WTC11 (cell line): Measurements from ENCODE around the gene PTCD3. TPM values are rescaled to one million over a fixed set of nuclear protein-coding genes. Genes with fewer than 3 reads are reported as not detected.

ENCODE experiments used
- ATAC-seq: fragments of 200-7000 bp; cut with Tn5 transposase; 2 replicates; pipeline ENCODE4 v1.10.0; 2021; ENCODE audit warnings: mild to moderate bottlenecking, moderate library complexity
- CTCF ChIA-PET: fragments of 300-600 bp; sonication (Branson Sonifier 250); formaldehyde crosslinking; loops from one replicate; lab custom pipeline; 2021; ENCODE audit warnings: antibody characterized with exemption; lab: Charles Lee
- POLR2A ChIA-PET: fragments of 350-600 bp; sonication (Branson Sonifier 250); formaldehyde crosslinking; loops from one replicate; lab custom pipeline; 2021; ENCODE audit warnings: antibody characterized with exemption; lab: Charles Lee
- DNase-seq: peaks from one replicate; pipeline ENCODE4 v3.0.0; 2021; ENCODE audit warnings: low spot score
- H3K27ac Mint-ChIP-seq: 2 replicates; pipeline ENCODE4 v1.8.0; 2021; ENCODE audit warnings: mixed read lengths
- H3K27me3 Mint-ChIP-seq: 2 replicates; pipeline ENCODE4 v1.8.0; 2021; ENCODE audit warnings: low read depth, mild to moderate bottlenecking, moderate library complexity, mixed read lengths
- H3K36me3 Mint-ChIP-seq: 2 replicates; pipeline ENCODE4 v1.8.0; 2021; ENCODE audit warnings: mixed read lengths
- H3K4me1 Mint-ChIP-seq: 2 replicates; pipeline ENCODE4 v1.8.0; 2022; ENCODE audit warnings: mixed read lengths
- H3K4me3 Mint-ChIP-seq: 2 replicates; pipeline ENCODE4 v1.8.0; 2021; ENCODE audit warnings: mild to moderate bottlenecking, moderate library complexity, mixed read lengths
- H3K9me3 Mint-ChIP-seq: 2 replicates; pipeline ENCODE4 v1.8.0; 2021; ENCODE audit warnings: mixed read lengths
- ATF1 ChIP-seq: sonication (generic); formaldehyde crosslinking; IDR thresholded peaks from 2 replicates; pipeline ENCODE4 v1.8.1; 2023; ENCODE audit warnings: mild to moderate bottlenecking, moderate library complexity, missing genetic modification reagents
- ATF2 ChIP-seq: sonication (generic); formaldehyde crosslinking; IDR thresholded peaks from 2 replicates; pipeline ENCODE4 v1.8.1; 2022; ENCODE audit warnings: low read depth, missing genetic modification reagents, borderline replicate concordance
- CDX4 ChIP-seq: fragments of 250-450 bp; sonication (Bioruptor Pico); IDR thresholded peaks from 2 replicates; pipeline ENCODE4 v1.9.0; 2021; ENCODE audit warnings: moderate library complexity, mild to moderate bottlenecking, inconsistent platforms, borderline replicate concordance
- EMX1 ChIP-seq: fragments of 250-450 bp; sonication (Bioruptor Pico); IDR thresholded peaks from 2 replicates; pipeline ENCODE4 v1.8.0; 2021; ENCODE audit warnings: mild to moderate bottlenecking
- FOXP1 ChIP-seq: sonication (generic); formaldehyde crosslinking; IDR thresholded peaks from 2 replicates; pipeline ENCODE4 v1.8.0; 2022; ENCODE audit warnings: missing genetic modification reagents, mild to moderate bottlenecking, moderate library complexity, borderline replicate concordance
- GRHL2 ChIP-seq: fragments of 250-450 bp; sonication (Bioruptor Pico); IDR thresholded peaks from 2 replicates; pipeline ENCODE4 v1.8.0; 2022; ENCODE audit warnings: mild to moderate bottlenecking, moderate library complexity; ENCODE audit not compliant: insufficient replicate concordance, severe bottlenecking
- HMGXB4 ChIP-seq: sonication (generic); formaldehyde crosslinking; IDR thresholded peaks from 2 replicates; pipeline ENCODE4 v1.8.1; 2023; ENCODE audit warnings: mild to moderate bottlenecking, moderate library complexity, missing genetic modification reagents
- IRF2 ChIP-seq: sonication (generic); formaldehyde crosslinking; IDR thresholded peaks from 2 replicates; pipeline ENCODE4 v1.8.0; 2022; ENCODE audit warnings: low read depth, missing genetic modification reagents, borderline replicate concordance
- KAT7 ChIP-seq: sonication (generic); formaldehyde crosslinking; IDR thresholded peaks from 2 replicates; pipeline ENCODE4 v1.8.1; 2023; ENCODE audit warnings: missing genetic modification reagents, mild to moderate bottlenecking, borderline replicate concordance
- NFATC4 ChIP-seq: fragments of 250-450 bp; sonication (Bioruptor Pico); IDR thresholded peaks from 2 replicates; pipeline ENCODE4 v1.9.0; 2021; ENCODE audit warnings: mild to moderate bottlenecking
- SOX15 ChIP-seq: fragments of 250-450 bp; sonication (Bioruptor Pico); IDR thresholded peaks from 2 replicates; pipeline ENCODE4 v1.9.0; 2021; ENCODE audit warnings: mild to moderate bottlenecking
- TEAD1 ChIP-seq: sonication (generic); formaldehyde crosslinking; IDR thresholded peaks from 2 replicates; pipeline ENCODE4 v1.8.0; 2022; ENCODE audit warnings: mild to moderate bottlenecking, missing genetic modification reagents
- USF1 ChIP-seq: sonication (generic); formaldehyde crosslinking; IDR thresholded peaks from 2 replicates; pipeline ENCODE4 v1.8.0; 2022; ENCODE audit warnings: mild to moderate bottlenecking, missing genetic modification reagents
- ZNF121 ChIP-seq: sonication (generic); formaldehyde crosslinking; IDR thresholded peaks from 2 replicates; pipeline ENCODE4 v1.8.0; 2023; ENCODE audit warnings: missing genetic modification reagents
- ZNF138 ChIP-seq: sonication (generic); formaldehyde crosslinking; conservative IDR thresholded peaks from 2 replicates; pipeline ENCODE4 v1.8.1; 2022; ENCODE audit warnings: mild to moderate bottlenecking, moderate library complexity, missing genetic modification reagents
- ZNF219 ChIP-seq: sonication (generic); formaldehyde crosslinking; IDR thresholded peaks from 2 replicates; pipeline ENCODE4 v1.8.0; 2023; ENCODE audit warnings: missing genetic modification reagents, mild to moderate bottlenecking, borderline replicate concordance
- total RNA-seq: library from RNA; stranded (reverse); gene quantifications from 3 replicates; pipeline ENCODE4 v1.2.3, GENCODE V29; 2021
- TF ChIP-seq, protein P1 (sequence below): sonication (generic); formaldehyde crosslinking; IDR thresholded peaks from 2 replicates; pipeline ENCODE4 v1.8.0; 2022; ENCODE audit warnings: mild to moderate bottlenecking, missing genetic modification reagents
- TF ChIP-seq, protein P2 (sequence below): sonication (generic); formaldehyde crosslinking; IDR thresholded peaks from 2 replicates; pipeline ENCODE4 v1.8.0; 2023; ENCODE audit warnings: missing genetic modification reagents, mild to moderate bottlenecking, borderline replicate concordance

PTCD3 gene
- total RNA-seq, 1 experiment from 2014 or later, result 192 TPM

DNA sequence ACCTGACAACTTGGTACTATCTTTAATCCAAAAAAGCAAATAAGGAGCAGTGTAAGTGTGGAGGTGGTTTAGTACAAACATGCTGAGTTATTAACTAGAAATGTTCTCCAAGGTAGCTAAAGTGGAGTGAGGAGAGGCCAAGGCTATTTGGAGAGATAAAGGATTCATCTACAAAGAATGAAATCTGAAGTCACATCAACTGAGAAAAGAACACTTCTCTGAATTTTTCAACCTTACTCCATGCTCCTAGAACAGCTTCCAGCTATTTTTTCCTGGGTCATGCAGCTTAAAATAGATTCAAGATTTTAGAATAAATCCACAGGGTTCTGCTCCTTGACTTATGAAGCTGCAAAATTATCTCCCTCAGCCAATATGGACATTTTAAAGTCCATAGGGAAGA is 70.6 kb downstream of the PTCD3 start:
- Mint-ChIP-seq H3K27ac (no peak overlapping the region), H3K4me3 (no peak overlapping the region), H3K4me1 (no peaks in the 10 kb centered on the region), H3K36me3 (peaks cover 36% of the 10 kb centered on the region), H3K27me3 (no peaks in the 10 kb centered on the region), H3K9me3 (no peaks in the 10 kb centered on the region)
- POLR2A ChIA-PET, result interaction anchor here (1.3 kb wide), 1 partner anchor 19 kb away, joined by 6 read pairs; the partner anchor contains the start of gene IMMT
- no peak for DNase-seq
- CTCF ChIA-PET, result interaction anchor here (1.5 kb wide), 1 partner anchor 44 kb away, joined by 3 read pairs; no protein-coding TSS in a partner anchor
- no peak for ATAC-seq
- TF ChIP-seq CDX4 (CRISPR knock-in tag) (no peak), KAT7 (CRISPR knock-in tag) (no peak), HMGXB4 (CRISPR knock-in tag) (no peak), USF1 (no peak), FOXP1 (no peak), IRF2 (CRISPR knock-in tag) (no peak), EMX1 (CRISPR knock-in tag) (no peak)
- TF ChIP-seq, protein P1, sequence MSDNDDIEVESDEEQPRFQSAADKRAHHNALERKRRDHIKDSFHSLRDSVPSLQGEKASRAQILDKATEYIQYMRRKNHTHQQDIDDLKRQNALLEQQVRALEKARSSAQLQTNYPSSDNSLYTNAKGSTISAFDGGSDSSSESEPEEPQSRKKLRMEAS (CRISPR knock-in tag), result no peak

DNA sequence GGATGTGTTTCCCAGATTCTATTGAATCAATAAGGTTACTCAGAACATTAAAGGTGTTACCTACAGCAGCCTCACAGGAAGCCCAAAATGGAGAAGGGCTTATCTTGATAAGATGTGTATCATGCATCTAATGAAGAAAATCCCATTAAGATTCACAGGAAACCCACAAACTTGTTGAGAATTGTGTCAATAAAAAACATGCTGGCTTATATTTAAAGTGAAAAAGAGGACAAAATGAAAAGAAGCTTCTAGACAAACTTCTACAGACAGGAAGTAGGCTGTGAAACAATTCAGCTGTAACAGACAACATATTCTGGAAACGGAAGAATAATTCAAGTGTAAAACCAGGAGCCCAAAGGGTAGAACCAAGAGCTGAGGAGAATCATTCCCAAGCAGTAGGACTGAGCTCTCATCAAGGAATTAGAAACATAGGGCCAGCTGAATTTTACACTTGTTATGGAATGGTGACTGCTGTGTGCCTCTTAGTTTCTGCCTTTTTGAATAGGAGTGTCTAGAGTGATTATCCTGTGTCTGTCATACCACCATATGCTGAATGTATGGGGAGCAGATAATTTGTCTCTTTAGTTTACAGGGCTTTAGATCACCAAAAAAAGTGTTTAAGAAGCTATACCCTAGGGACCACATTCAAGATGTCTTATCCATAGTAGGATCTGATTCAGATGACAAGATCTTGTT is 79.6 kb downstream of the PTCD3 start:
- CTCF ChIA-PET, result no interaction called here
- H3K4me1 Mint-ChIP-seq, result peaks cover 22% of the 10 kb centered on the region
- peak overlapping the region; percentile 25; the same call in 1 of the 2 replicates for H3K27ac Mint-ChIP-seq
- H3K9me3 Mint-ChIP-seq, result no peaks in the 10 kb centered on the region
- ATAC-seq (no peak), DNase-seq (no peak)
- POLR2A ChIA-PET, result interaction anchor here (0.9 kb wide), 1 partner anchor 10 kb away, joined by 3 read pairs; the partner anchor contains the start of gene IMMT
- TF ChIP-seq ZNF138 (CRISPR knock-in tag) (no peak), IRF2 (CRISPR knock-in tag) (no peak), EMX1 (CRISPR knock-in tag) (no peak), ZNF121 (CRISPR knock-in tag) (no peak)
- TF ChIP-seq, protein P1 (CRISPR knock-in tag), result no peak
- TF ChIP-seq, protein P2, sequence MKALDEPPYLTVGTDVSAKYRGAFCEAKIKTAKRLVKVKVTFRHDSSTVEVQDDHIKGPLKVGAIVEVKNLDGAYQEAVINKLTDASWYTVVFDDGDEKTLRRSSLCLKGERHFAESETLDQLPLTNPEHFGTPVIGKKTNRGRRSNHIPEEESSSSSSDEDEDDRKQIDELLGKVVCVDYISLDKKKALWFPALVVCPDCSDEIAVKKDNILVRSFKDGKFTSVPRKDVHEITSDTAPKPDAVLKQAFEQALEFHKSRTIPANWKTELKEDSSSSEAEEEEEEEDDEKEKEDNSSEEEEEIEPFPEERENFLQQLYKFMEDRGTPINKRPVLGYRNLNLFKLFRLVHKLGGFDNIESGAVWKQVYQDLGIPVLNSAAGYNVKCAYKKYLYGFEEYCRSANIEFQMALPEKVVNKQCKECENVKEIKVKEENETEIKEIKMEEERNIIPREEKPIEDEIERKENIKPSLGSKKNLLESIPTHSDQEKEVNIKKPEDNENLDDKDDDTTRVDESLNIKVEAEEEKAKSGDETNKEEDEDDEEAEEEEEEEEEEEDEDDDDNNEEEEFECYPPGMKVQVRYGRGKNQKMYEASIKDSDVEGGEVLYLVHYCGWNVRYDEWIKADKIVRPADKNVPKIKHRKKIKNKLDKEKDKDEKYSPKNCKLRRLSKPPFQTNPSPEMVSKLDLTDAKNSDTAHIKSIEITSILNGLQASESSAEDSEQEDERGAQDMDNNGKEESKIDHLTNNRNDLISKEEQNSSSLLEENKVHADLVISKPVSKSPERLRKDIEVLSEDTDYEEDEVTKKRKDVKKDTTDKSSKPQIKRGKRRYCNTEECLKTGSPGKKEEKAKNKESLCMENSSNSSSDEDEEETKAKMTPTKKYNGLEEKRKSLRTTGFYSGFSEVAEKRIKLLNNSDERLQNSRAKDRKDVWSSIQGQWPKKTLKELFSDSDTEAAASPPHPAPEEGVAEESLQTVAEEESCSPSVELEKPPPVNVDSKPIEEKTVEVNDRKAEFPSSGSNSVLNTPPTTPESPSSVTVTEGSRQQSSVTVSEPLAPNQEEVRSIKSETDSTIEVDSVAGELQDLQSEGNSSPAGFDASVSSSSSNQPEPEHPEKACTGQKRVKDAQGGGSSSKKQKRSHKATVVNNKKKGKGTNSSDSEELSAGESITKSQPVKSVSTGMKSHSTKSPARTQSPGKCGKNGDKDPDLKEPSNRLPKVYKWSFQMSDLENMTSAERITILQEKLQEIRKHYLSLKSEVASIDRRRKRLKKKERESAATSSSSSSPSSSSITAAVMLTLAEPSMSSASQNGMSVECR (CRISPR knock-in tag), result no peak
- H3K4me3 Mint-ChIP-seq, result no peak overlapping the region
- no peaks in the 10 kb centered on the region for H3K27me3 Mint-ChIP-seq
- peaks cover 8% of the 10 kb centered on the region; the same call in 1 of the 2 replicates for H3K36me3 Mint-ChIP-seq

DNA sequence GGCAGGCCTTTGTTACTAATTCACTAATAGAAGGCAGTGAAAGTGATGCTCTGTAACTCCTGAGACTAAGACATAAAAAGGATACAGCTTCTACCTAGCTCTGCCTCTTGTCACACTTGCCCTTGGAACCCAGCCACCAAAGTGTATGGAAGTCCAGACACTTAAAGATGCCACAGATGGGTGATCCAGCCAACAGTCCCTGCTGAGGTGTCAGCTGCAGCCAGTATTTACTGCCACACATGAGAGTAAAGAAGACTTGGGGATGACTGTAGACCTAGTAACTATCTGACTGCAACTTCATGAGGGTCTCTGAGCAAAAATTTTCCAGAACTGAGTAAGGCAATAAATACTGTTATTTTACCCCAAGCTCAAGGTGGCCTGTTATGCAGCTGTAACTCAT is 80.4 kb downstream of the PTCD3 start:
- ATAC-seq (no peak), DNase-seq (no peak)
- no peaks in the 10 kb centered on the region for H3K9me3 Mint-ChIP-seq
- no peak overlapping the region for H3K4me3 Mint-ChIP-seq
- peaks cover 8% of the 10 kb centered on the region; the same call in 1 of the 2 replicates for H3K36me3 Mint-ChIP-seq
- peaks cover 22% of the 10 kb centered on the region for H3K4me1 Mint-ChIP-seq
- H3K27me3 Mint-ChIP-seq, result no peaks in the 10 kb centered on the region
- peak overlapping the region; percentile 80; the same call in 1 of the 2 replicates for H3K27ac Mint-ChIP-seq
- ChIA-PET POLR2A (no interaction called here), CTCF (no interaction called here)
- TF ChIP-seq GRHL2 (CRISPR knock-in tag), result no peak
- TF ChIP-seq NFATC4 (CRISPR knock-in tag), result no peak
- TF ChIP-seq ZNF121 (CRISPR knock-in tag), result no peak
- no peak for TF ChIP-seq ATF2 (CRISPR knock-in tag)
- no peak for TF ChIP-seq SOX15 (CRISPR knock-in tag)
- no peak for TF ChIP-seq ATF1 (CRISPR knock-in tag)
- TF ChIP-seq, protein P1 (CRISPR knock-in tag), result no peak
- no peak for TF ChIP-seq TEAD1 (CRISPR knock-in tag)
- no peak for TF ChIP-seq ZNF219 (CRISPR knock-in tag)
